IPS-18c (cell line): ENCODE measurements around the gene DELE1.

Source experiments
- H3K4me3 ChIP-seq: 2 replicates; pipeline ENCODE4 v1.7.0; 2013; ENCODE audit warnings: low read depth, mild to moderate bottlenecking, low read length, moderate library complexity; ENCODE audit not compliant: insufficient read depth
- H3K9me3 ChIP-seq: one replicate; pipeline ENCODE4 v1.6.1; 2013; ENCODE audit warnings: mild to moderate bottlenecking, low read length, moderate library complexity; ENCODE audit not compliant: control insufficient read depth, insufficient read depth

The DELE1 gene

GRCh38 chr5:141941779-141942178 is 18.1 kb downstream of the DELE1 start:
- no peaks in the 10 kb centered on the region for H3K9me3 ChIP-seq
- H3K4me3 ChIP-seq, result no peak overlapping the region

GRCh38 chr5:141942185-141942857 is 18.6 kb downstream of the DELE1 start:
- Histone ChIP-seq H3K4me3 (no peak overlapping the region), H3K9me3 (no peaks in the 10 kb centered on the region)

- Histone ChIP-seq H3K4me3 (no peak overlapping the region), H3K9me3 (no peaks in the 10 kb centered on the region)
These were observed 20.4 kb downstream of the DELE1 start for GRCh38 chr5:141944076-141944475.

DNA sequence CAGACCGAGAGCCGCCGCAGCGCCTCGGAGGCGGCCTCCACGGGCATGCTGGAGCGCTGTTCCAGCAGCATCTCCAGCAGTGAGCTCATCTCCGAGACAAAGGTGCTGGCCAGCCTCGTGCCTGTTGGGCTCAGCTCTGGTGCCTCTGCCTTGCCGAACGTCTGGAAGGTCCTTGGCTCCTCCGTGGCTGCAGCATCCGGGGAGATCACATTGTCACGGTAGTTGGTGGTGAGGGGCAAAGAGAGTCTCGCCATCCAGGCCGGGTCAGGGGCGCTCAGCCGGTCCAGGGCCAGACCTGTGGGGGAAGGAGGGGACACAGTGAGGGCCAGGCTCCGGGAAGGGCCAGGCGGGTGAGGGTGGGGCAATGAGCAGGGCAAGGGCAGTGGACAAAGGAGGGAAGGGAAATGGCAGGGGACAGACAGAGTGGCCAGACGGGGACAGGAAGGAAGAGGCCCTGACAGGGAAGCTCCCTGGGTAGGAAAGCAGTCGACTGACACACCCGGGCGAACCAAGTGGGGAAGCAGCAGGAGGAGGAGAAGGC is 21.9 kb downstream of the DELE1 start:
- no peaks in the 10 kb centered on the region for H3K9me3 ChIP-seq
- H3K4me3 ChIP-seq, result no peak overlapping the region

DNA sequence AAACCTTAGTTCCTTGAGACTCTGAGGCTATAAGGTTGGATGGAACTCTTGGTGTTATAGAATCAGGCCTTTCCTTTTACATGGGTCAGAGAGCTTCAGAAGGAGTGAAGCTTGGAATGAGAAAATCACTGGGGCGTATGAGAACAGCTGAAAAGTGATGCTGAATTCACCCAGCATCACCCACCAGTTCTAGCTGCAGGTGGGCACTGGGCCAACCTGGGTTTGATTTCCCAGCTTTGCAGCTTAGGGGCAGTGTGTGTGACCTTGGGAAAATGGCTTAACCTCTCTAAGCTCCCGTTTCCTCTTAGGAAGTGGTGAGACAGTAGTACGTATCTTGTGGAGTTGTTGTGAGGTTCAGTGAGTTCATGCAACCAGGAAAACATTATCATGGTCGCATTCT is 23.6 kb downstream of the DELE1 start:
- Histone ChIP-seq H3K4me3 (no peak overlapping the region), H3K9me3 (peaks cover 2% of the 10 kb centered on the region)

- Histone ChIP-seq H3K4me3 (no peak overlapping the region), H3K9me3 (peaks cover 2% of the 10 kb centered on the region)
These were observed 25.1 kb downstream of the DELE1 start for GRCh38 chr5:141948812-141949211.

DNA sequence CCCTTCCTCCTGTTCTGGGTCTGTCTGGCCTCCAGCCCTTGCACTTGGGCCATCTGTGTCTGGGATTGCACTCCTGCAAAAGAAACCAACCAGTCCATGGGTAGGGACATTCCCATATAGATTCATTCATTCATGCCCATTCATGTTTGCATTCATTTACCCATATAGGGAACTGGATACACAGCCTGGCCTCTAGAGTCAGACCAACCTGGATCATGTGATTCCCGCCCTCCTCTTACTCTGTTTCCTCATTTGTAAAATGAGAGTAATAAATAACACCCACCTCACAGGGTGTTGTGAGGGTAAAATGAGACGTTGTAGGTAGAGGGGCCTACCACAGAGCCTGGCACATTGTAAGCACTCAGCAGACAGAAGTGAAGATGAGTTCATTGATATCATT is 25.8 kb downstream of the DELE1 start:
- H3K9me3 ChIP-seq, result peaks cover 2% of the 10 kb centered on the region
- H3K4me3 ChIP-seq, result no peak overlapping the region

- peaks cover 2% of the 10 kb centered on the region for H3K9me3 ChIP-seq
These were observed 26.7 kb downstream of the DELE1 start for GRCh38 chr5:141950207-141951005.

GRCh38 chr5:141951332-141951781 is 27.7 kb downstream of the DELE1 start:
- Histone ChIP-seq H3K4me3 (no peak overlapping the region), H3K9me3 (peaks cover 2% of the 10 kb centered on the region)

More at GRCh38 chr5:141950207-141951005, 26.7 kb downstream of the DELE1 start:
- H3K4me3 ChIP-seq, result no peak overlapping the region

DNA sequence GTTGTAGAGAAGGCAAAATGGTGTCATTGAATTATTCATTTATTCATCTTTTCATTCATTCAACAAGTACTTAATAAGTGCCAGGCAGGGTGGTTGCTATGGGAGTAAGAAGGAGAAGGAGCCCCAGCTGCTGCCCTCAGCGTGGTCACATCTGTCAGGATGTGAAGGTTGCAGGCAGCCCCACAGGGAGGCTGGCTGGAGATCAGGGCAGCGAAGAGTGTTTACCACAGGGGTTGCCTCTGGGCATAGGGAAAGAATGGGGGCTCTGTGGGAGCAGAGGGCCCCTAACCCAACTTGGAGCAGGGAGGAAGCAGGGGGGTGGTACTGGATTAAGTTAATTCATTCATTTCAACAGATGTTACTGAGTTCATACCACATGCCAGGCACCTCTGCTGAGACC is 28.3 kb downstream of the DELE1 start:
- H3K4me3 ChIP-seq, result no peak overlapping the region
- H3K9me3 ChIP-seq, result peaks cover 2% of the 10 kb centered on the region

DNA sequence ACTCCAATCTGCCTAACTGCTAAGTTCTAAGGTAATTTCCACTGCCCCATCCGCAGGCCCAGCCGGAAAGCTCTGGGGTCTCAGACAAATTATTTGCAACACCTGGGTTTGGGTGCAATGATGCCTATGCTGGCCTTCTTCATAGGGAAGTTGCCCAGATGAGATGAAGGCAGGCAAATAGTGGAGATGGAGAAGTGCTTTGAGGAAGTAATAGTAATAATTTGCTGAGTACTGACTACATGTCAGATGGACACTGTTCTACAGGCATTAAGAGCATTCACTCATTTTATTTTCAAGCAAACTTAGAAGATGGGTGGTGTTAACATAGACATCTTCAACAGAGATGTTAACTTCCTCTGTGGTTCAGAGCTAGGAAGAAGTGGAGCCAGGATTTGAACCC is 30.5 kb downstream of the DELE1 start:
- Histone ChIP-seq H3K4me3 (no peak overlapping the region), H3K9me3 (peaks cover 2% of the 10 kb centered on the region)

- Histone ChIP-seq H3K4me3 (no peak overlapping the region), H3K9me3 (peaks cover 2% of the 10 kb centered on the region)
These were observed 33.8 kb downstream of the DELE1 start for GRCh38 chr5:141957367-141957996.

GRCh38 chr5:141958113-141958512 is 34.4 kb downstream of the DELE1 start, which contains the start of gene PCDH12:
TSS of gene PCDH12 (minus strand) at chr5:141958202. CDS start at chr5:141957851, 351 bp downstream.
- no peak within 1 kb of the TSS for H3K4me3 ChIP-seq

GRCh38 chr5:141958546-141959172 is 35.0 kb downstream of the DELE1 start:
- no peak overlapping the region for H3K4me3 ChIP-seq
- peaks cover 2% of the 10 kb centered on the region for H3K9me3 ChIP-seq

More at GRCh38 chr5:141958113-141958512, 34.4 kb downstream of the DELE1 start, which contains the start of gene PCDH12:
- H3K9me3 ChIP-seq, result peaks cover 2% of the 10 kb centered on the region

DNA sequence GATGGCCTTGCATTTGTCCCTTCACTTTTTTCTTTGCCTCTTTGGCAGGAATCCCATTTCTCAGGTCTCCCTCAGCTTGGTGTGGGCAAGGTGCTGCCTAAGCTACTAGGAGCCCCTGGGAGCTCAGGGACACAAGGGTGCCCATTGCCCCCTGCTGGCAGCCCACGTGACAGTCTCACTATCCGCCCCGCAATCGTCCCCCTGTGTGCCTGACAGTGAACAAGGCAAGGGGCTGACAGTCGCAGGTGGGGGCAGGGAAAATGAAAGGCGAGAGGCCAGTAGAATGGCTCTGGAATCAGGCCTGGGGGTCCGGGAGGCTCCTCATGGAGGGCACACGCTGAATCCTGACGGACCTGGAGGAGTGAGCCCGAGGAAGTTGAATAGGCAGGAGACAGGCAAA is 36.3 kb downstream of the DELE1 start:
- H3K4me3 ChIP-seq, result no peak overlapping the region
- peaks cover 2% of the 10 kb centered on the region for H3K9me3 ChIP-seq

DNA sequence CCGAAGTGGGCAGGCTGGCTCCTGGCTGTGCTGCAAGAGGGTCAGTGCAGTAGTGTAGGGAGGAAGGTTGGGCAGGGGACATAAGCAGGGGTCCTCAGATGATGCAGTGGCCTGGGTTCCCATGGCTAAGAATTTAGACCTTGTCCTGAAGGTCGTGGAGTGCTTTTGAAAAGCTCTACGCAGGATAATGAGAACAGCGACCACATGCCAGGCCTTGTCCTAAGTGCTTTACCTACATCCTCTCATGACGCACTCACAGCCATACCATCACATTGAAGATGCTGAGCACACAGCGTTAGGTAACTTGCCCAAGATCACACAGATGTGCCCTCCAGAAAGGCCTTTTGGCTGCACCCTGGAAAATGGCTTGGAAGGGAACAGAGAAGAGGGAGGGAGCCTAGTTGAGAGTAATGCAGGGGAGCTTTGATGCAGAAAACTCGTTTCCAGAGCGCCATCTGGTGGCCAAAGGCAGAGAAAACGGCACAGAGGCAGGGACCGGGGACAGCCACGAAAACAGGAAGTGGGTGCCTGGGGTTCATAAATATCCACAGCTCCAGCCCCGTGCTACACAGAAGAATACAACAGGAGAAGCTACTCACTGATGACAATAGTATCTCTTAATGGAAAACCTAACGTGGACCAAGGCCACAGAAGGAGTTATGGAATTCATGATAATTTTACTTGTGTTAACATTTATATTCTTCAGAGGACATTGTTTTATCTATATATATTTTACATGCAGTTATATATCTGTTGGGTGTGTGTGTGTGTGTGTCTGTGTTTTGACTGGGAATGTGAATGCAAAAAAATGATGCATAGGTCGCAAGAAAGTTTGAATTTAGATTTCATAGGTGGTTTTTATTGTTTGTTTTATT is 37.0 kb downstream of the DELE1 start:
- peaks cover 2% of the 10 kb centered on the region for H3K9me3 ChIP-seq
- no peak overlapping the region for H3K4me3 ChIP-seq
